ENCODE measurements around the gene FCER1G.
A peak's percentile ranks its signal among the peaks of the same experiment; 100 is the strongest.

FCER1G gene

GRCh38 chr1:161215076-161215475 lies at the start of gene FCER1G:
FCER1G (plus strand) TSS chr1:161215295; CDS start chr1:161215322, 27 bp downstream.
- no peak for DNase-seq (ENCODE audit: low spot score)

GRCh38 chr1:161165742-161166668 lies 49.1 kb upstream of the FCER1G start, which contains the start of gene PPOX:
PPOX (plus strand) TSS chr1:161166426; CDS start chr1:161166848, 422 bp downstream.
- DNase-seq (ENCODE audit: low spot score), result peak; percentile 87

- DNase-seq (ENCODE audit: low spot score), result peak; percentile 23
Measured at GRCh38 chr1:161166669-161167548, 48.2 kb upstream of the FCER1G start.

- no peak for DNase-seq (ENCODE audit: low spot score)
Measured at GRCh38 chr1:161168906-161169305, 46.2 kb upstream of the FCER1G start.

GRCh38 chr1:161171191-161171590 lies 43.9 kb upstream of the FCER1G start:
- DNase-seq (ENCODE audit: low spot score), result no peak

- DNase-seq (ENCODE audit: low spot score), result no peak
Measured at GRCh38 chr1:161171696-161172095, 43.4 kb upstream of the FCER1G start.

- DNase-seq (ENCODE audit: low spot score), result no peak
Measured at GRCh38 chr1:161172349-161172748, 42.7 kb upstream of the FCER1G start.

- DNase-seq (ENCODE audit: low spot score), result no peak
Measured at GRCh38 chr1:161172776-161173376, 42.2 kb upstream of the FCER1G start.

GRCh38 chr1:161173711-161174110 lies 41.4 kb upstream of the FCER1G start:
- DNase-seq (ENCODE audit: low spot score), result no peak

GRCh38 chr1:161174911-161175310 lies 40.2 kb upstream of the FCER1G start:
- DNase-seq (ENCODE audit: low spot score), result no peak

GRCh38 chr1:161175771-161176453 lies 39.2 kb upstream of the FCER1G start:
- DNase-seq (ENCODE audit: low spot score), result no peak

GRCh38 chr1:161176468-161177111 lies 38.5 kb upstream of the FCER1G start:
- no peak for DNase-seq (ENCODE audit: low spot score)

GRCh38 chr1:161177112-161177935 lies 37.8 kb upstream of the FCER1G start, which contains the start of gene B4GALT3:
B4GALT3 (minus strand) TSS chr1:161177507; CDS start chr1:161176060, 1,447 bp downstream.
- DNase-seq (ENCODE audit: low spot score), result peak; percentile 92

- DNase-seq (ENCODE audit: low spot score), result no peak
Measured at GRCh38 chr1:161177936-161178244, 37.2 kb upstream of the FCER1G start.

- no peak for DNase-seq (ENCODE audit: low spot score)
Measured at GRCh38 chr1:161179698-161180097, 35.4 kb upstream of the FCER1G start.

- DNase-seq (ENCODE audit: low spot score), result no peak
Measured at GRCh38 chr1:161180639-161181038, 34.5 kb upstream of the FCER1G start.

- DNase-seq (ENCODE audit: low spot score), result no peak
Measured at GRCh38 chr1:161182214-161182613, 32.9 kb upstream of the FCER1G start.

GRCh38 chr1:161185282-161185682 lies 29.8 kb upstream of the FCER1G start:
- DNase-seq (ENCODE audit: low spot score), result no peak

GRCh38 chr1:161185732-161186311 lies 29.3 kb upstream of the FCER1G start:
- no peak for DNase-seq (ENCODE audit: low spot score)

GRCh38 chr1:161187311-161187710 lies 27.8 kb upstream of the FCER1G start:
- DNase-seq (ENCODE audit: low spot score), result no peak

Data from HuH-7.5 (cell line).